Stimulated activated CD8-positive, alpha-beta memory T cell treated with anti-CD3 and anti-CD28 coated beads, Interleukin-7, amount 100 ng/mL, for 4 hours (primary cell): ENCODE results near the gene OPRM1.
"Not testable (repeated sequence)": the region's sequence is repeated elsewhere in the genome, so short reads cannot be mapped to it uniquely, and the experiment has no call there.

Experiments used
- DNase-seq, 2 donors: peaks; one replicate each; pipeline ENCODE4 v3.0.0-alpha.2; 2020; ENCODE audit warnings: low read depth in 2 of 2

The OPRM1 gene

DNA sequence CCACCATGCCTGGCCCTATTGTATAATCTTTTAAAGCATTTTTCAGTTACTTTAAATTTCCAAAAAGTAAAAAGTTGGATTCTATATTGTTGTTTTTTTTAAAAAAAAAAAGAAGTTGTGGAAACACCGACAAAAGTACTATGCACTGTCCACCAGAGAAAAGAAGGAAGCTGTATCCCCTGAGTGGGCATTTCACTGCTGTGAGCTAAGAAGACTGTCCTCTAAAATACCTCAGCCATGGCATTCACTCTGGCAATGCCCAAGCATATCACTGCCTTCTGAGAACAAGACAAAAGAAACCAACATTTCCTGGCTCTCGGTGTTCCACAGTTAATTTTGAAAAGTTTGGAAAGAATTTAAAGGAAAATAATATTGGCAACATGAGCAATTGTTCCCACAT is 199.8 kb downstream of the OPRM1 start:
- DNase-seq, result no peak

DNA sequence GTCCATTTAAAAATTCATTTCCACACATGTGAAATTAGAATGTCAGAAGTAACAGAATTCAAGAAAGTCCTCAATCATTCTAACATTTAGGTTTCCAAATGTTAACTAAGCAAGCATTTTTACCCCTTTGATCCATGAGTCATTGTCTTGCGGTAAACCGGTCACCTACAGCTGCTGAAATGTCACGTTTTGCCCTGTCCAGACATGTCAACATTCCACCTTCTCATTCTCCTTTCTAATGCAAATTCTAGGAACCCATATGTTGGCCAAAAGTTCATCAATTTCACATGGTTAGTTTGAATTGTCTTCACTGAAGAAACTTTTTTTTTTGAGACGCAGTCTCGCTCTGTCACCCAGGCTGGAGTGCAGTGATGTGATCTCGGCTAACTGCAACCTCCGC is 200.4 kb downstream of the OPRM1 start:
- DNase-seq, result no peak

GRCh38 chr6:154241061-154241460 is 202.0 kb downstream of the OPRM1 start:
- not testable (repeated sequence) for DNase-seq

DNA sequence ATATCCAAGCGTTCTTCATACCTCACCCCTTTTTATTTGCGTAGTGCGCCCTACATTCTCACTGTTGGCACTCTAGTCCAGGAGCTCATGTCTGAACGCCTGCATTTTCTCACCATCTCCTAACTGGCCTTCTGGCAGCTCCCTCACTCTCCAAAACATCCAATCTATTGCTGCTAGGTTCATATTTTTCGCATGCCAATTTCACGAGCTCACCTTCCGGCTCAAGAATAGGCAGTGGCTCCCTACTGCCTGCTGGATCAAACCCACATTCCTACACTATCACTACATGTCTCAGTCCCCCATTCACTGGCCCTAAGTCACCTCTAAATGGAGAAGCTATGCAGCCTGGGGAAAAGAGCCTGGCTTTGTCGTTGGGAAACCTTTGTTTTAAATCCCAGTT is 202.5 kb downstream of the OPRM1 start:
- no peak for DNase-seq

GRCh38 chr6:154242617-154243357 is 203.7 kb downstream of the OPRM1 start:
- DNase-seq, result no peak

DNA sequence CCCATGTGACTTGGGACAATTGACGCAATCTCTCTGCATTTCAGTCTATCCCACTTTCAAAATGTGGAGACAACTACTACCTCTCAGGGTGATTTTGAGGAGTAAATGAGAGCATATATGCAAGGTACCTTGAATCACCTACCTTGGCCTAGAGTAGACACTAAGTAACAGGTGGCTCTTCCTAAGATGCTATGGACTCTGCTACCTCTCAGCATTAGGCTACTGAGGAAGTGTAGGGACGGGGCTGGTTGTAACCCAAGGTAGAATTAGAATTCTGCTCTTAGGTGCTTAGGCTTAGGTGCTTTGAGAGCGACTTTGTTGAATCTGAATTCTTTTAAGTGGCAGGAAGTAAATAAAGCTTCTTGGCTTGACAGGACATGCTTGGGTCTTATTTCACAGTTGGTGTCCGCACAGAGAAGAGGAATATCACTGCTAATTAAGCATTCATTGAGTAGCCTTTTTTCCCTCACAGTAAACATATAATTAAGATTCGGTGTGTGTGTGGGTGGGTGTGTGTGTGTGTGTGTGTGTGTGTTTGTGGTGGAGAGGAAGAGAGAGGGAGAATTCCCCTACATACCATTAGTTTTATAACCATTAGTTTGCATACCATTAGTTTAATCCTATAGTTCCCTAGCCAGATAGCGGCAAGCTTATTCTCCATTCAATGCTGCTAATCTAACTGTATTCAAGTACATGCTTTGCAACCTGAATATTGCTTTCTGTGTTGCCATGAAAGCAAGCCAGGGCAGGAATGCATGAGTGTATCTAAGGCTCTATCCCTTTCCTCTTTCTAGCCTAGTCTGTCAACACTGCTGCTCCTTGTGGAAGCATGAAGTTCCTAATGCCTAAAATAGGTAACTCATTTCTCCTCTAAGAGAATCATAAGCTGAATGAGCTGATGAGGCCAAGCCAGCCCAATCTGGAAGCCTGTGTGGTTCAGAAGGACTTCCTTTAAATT is 205.0 kb downstream of the OPRM1 start:
- no peak for DNase-seq

- DNase-seq, result no peak
These were observed 206.5 kb downstream of the OPRM1 start for GRCh38 chr6:154245506-154245905.

DNA sequence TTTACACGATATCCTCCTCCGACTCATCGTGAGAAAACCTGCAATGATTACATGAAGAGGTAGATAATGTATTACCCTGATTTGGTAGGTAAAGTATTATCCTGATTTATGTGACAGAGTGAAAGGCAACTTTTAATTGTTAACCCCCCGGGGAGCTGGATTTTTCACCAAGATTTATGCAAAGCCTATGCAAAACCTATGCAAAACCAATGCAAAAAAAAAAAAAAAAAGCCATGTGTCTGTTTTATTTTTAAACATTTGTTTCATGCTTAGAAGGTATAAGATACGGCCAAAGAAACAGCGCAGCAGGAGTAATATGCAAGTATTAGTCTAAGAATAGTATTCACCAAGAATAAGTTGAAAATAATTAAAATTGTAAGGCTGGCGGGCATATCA is 207.7 kb downstream of the OPRM1 start:
- no peak for DNase-seq

GRCh38 chr6:154247119-154247861 is 208.2 kb downstream of the OPRM1 start:
- DNase-seq, result no peak

DNA sequence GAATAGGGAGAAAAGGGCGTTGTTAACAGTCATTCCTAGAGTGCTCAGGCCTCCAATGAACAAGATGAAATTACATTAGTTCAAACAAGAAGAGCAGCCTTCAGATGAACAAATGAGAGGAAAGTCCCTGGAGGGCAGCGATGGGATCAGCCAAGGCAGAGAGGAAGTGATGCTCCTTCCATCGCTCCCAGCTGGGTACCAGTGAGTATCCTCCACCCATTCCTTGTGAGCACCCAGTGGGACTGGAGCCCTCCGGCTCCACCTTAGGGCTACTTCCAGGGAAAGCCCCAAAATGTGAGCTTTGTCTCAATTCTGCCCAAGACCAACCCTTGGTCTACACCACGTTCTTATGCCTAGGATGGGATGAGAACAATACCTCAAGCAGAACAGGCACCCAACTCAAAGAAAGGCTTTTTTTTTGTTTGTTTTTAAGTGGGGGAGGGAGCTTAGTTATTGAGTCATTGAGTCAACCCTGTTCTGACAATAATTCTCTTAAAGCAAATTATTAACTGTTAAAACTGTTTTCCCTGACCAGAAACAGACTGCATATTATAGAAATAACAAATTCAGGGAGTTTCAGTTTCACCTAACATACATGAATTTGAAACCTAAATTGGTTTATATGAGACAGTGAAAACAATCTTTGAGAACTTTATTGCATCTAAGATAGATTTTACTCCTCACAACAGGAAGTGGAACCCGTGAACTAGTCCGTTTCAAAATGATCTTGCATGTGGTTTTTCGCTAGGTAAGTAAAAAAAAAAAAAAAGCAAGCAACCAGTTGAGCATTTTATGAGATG is 210.7 kb downstream of the OPRM1 start:
- DNase-seq, result peak in 1 of 2 donors; percentile 17

DNA sequence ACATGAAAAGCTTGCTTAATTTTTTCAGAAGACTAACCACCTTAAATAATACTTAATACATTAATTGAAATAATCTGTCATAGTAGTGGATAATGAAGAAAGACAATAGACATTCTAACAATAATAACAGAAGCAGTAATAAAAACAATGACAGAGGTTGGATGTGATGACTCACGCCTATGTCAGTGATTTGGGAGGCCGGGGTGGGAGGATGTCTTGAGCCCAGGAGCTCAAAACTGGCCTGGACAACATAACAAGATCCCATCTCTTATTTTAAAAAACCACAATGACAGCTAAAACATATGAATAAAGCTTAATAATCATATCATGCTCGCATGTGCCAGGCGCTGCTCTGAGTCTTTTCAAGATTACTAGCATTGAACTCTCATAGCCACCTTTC is 212.1 kb downstream of the OPRM1 start:
- DNase-seq, result no peak

- no peak for DNase-seq
These were observed 213.6 kb downstream of the OPRM1 start for GRCh38 chr6:154252678-154253077.

- no peak for DNase-seq
These were observed 218.0 kb downstream of the OPRM1 start for GRCh38 chr6:154257067-154257466.

DNA sequence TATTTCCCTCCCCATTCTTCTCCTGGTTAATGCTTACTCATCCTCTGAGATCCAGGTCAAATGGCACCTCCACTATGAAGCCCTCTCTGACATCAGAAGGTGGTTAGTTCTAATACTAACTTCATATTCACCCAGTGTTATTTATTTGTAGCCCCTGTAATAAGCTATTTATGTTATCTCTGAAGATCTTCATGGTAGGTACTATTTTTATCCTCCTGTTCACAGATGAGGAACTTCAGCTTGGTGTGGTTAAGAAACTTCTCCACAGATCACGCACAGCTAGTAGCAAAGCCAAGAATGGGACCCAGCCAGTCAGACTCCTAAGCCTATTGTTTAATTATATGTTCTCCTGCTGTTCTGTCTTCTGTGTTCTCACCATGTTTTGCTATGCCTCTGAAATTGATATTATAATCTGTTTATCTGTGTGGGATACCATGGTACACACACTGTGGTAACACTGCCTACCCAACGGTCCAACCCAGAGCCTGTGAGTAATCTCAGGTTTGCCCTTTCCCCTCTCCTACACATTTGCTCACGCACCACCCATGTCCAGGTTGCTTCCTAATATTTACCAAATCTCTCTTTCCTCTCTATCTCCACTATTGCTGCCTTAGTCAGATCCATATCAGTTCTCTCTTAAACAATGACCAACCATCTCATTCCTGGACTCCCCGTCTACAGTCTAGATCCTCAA is 219.2 kb downstream of the OPRM1 start:
- DNase-seq, result no peak

DNA sequence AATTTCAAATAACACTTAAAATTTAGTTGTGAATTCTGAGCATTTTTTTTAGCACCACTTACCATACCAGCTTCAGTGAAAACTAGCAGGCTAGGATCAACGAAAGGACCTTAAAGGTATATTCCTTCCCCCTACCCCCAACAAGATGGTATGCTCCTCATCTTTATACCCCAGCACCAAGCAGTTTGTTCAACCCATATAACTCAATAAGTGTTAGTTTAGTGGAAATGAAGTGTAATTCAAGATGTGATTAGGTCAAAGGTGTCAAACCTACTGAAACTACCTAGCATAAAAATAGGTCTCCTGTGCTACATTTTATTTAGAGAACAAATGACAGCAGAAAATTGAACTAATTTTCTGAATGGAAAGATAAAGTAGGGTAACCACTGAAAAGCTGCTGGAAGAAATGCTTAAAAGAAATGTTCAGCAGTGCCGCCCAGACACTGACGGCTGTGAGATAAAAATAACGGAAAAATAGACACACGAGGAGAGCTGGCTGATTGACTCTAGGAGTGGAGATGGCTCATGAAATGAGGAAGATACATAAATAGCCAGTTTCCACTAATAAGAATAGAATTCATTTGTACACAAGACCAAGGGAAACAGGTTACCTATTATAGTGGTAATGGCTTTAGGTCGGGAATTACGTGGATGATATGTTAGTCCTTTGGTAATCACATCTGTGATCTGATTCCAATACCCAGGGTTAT is 222.8 kb downstream of the OPRM1 start:
- DNase-seq, result no peak

DNA sequence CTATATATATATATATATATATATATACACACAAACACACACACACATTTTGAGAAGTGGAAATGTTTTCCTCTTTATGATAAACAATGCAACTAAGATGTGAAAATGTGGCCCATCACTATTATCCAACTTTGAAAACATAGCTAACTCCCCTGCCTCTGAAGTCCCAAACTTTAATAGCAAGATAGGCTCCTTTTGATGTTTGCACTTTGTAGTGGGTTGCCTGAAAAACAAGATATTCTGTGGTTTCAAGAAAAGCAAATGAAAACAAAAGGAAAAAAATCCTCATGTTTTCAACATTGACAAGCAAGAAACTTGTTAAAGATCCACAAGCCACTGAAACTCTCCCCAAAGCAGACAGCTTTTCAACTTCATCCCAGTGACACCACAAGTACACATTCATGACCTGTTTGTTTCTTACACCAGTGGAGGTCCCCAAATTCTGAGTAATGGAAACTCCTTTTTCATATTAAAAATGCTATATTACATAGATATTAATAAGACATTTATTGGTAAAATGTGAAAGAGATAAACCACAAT is 227.6 kb downstream of the OPRM1 start:
- no peak for DNase-seq

GRCh38 chr6:154267508-154268106 is 228.6 kb downstream of the OPRM1 start:
- DNase-seq, result no peak

- no peak for DNase-seq
These were observed 229.4 kb downstream of the OPRM1 start for GRCh38 chr6:154268486-154268885.

DNA sequence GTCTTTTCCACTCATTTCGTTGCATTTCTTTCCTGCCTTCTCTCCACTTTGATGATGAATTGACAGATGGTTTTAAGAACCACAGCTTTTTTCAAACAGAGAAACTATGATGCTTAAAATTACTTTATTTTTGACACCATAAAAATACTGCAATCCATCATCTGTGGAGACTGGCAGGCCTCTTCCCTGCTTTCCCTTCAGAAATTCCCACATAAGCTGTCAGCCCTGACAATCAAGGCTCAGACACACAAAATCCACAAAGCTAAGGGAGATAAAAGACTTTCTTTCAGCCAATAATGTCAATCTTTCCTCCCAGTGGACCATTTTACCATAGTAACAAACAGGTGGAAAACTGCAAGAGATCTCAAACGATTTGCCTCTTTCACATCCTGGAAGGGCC is 235.1 kb downstream of the OPRM1 start:
- DNase-seq, result no peak
